Neural progenitor cell (in vitro differentiated cells): ENCODE results near the gene CDC5L. TPM values are rescaled to one million over a fixed set of nuclear protein-coding genes. Genes with fewer than 3 reads are reported as not detected.

Source experiments
- DNase-seq: peaks from one replicate; pipeline ENCODE4 v3.0.0-alpha.2; 2016; ENCODE audit warnings: low spot score
- H2AFZ ChIP-seq: fragments of 200-600 bp; sonication (generic); replicated peaks from 2 replicates; pipeline ENCODE4 v1.6.1; 2016; ENCODE audit warnings: antibody characterized with exemption
- H3F3A ChIP-seq: fragments of 200-600 bp; sonication (generic); 2 replicates; pipeline ENCODE4 v1.6.1; 2016; ENCODE audit warnings: antibody characterized with exemption, low read depth
- H3K27ac ChIP-seq: fragments of 200-600 bp; sonication (generic); 2 replicates; pipeline ENCODE4 v1.5.1; 2016; ENCODE audit warnings: mild to moderate bottlenecking
- H3K27me3 ChIP-seq: fragments of 200-600 bp; sonication (generic); 2 replicates; pipeline ENCODE4 v1.6.1; 2016; ENCODE audit warnings: mild to moderate bottlenecking, moderate library complexity
- H3K36me3 ChIP-seq: fragments of 200-600 bp; sonication (generic); 2 replicates; pipeline ENCODE4 v1.5.1; 2016
- H3K4me1 ChIP-seq: fragments of 200-600 bp; sonication (generic); 2 replicates; pipeline ENCODE4 v1.6.1; 2016; ENCODE audit warnings: mixed run types
- H3K4me2 ChIP-seq: fragments of 200-600 bp; sonication (generic); 2 replicates; pipeline ENCODE4 v1.6.1; 2016
- H3K4me3 ChIP-seq: fragments of 200-600 bp; sonication (generic); 2 replicates; pipeline ENCODE4 v1.5.1; 2016
- H3K79me2 ChIP-seq: fragments of 200-600 bp; sonication (generic); 2 replicates; pipeline ENCODE4 v1.6.1; 2016; ENCODE audit warnings: low read depth
- H3K9ac ChIP-seq: fragments of 200-600 bp; sonication (generic); 2 replicates; pipeline ENCODE4 v1.6.1; 2016
- H3K9me3 ChIP-seq: fragments of 200-600 bp; sonication (generic); 2 replicates; pipeline ENCODE4 v1.5.1; 2016; ENCODE audit warnings: low read depth
- H4K20me1 ChIP-seq: fragments of 200-600 bp; sonication (generic); 2 replicates; pipeline ENCODE4 v1.6.1; 2016; ENCODE audit warnings: low read depth
- H3K27ac Mint-ChIP-seq: 3 replicates; pipeline ENCODE4 v1.8.0; 2021; ENCODE audit warnings: mixed read lengths
- H3K27me3 Mint-ChIP-seq: 2 replicates; pipeline ENCODE4 v1.8.0; 2022; ENCODE audit warnings: low read depth, mild to moderate bottlenecking, inconsistent platforms, moderate library complexity, mixed read lengths; ENCODE audit not compliant: insufficient read depth
- H3K36me3 Mint-ChIP-seq: 3 replicates; pipeline ENCODE4 v1.8.0; 2021; ENCODE audit warnings: mixed read lengths
- H3K4me1 Mint-ChIP-seq: 3 replicates; pipeline ENCODE4 v1.8.0; 2021; ENCODE audit warnings: mixed read lengths
- H3K4me3 Mint-ChIP-seq: 3 replicates; pipeline ENCODE4 v1.8.0; 2021; ENCODE audit warnings: mild to moderate bottlenecking, moderate library complexity, mixed read lengths
- H3K9me3 Mint-ChIP-seq: 3 replicates; pipeline ENCODE4 v1.8.0; 2020; ENCODE audit warnings: mixed read lengths
- EZH2 ChIP-seq: fragments of 200-600 bp; sonication (generic); IDR thresholded peaks from 2 replicates; pipeline ENCODE4 v1.6.1; 2017; ENCODE audit warnings: antibody characterized with exemption, mild to moderate bottlenecking, moderate library complexity
- EZH2phosphoT487 ChIP-seq: fragments of 200-600 bp; sonication (generic); IDR thresholded peaks from 2 replicates; pipeline ENCODE4 v1.6.1; 2017; ENCODE audit warnings: antibody characterized with exemption
- total RNA-seq: library from RNA; depleted of rRNA; stranded (reverse); fragments of >200 nt; gene quantifications from 2 replicates; pipeline ENCODE4 v1.2.3, GENCODE V29; 2015; ENCODE audit warnings: low replicate concordance
- TF ChIP-seq, protein P1 (sequence below): fragments of 200-600 bp; sonication (generic); IDR thresholded peaks from 2 replicates; pipeline ENCODE4 v1.5.1; 2017; ENCODE audit warnings: antibody characterized with exemption, mild to moderate bottlenecking

The CDC5L gene
- total RNA-seq, 1 donor from 2014 or later = 53.6 TPM

DNA sequence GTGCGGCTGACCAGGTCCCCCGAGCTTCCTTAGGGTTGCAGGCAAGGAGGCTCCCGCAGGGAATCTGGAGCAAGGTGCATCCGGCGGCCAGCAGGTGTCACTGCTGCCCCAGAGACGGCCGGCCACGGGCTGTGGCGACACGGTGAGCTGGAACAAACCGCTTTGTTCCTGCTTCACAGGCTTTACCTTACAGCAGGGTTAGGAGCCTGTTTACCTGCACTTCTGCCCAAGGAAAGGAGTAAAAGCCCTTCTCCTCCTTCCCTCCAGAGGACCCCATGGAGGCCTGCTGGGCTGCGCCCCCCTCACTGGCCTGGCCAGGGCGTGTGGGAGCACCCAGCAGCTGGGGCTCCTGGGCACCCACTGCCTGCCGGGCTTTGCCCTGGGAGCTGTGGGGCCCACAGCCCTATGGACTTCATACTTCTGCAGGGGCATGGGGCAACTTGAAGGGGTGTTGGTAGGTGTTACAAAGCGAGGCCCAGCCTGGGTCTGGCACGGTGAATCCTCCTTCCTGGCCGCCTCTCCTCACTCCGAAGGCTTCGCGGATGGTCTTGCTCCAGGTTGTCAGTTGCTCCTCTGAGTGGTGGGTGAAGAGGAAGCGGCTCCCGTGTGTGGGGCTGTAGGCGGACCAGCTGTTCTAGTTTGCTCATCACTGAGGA is 88.4 kb downstream of the CDC5L start:
- Histone ChIP-seq H4K20me1 (no peaks in the 10 kb centered on the region), H3K27me3 (peaks cover 4% of the 10 kb centered on the region), H3K4me2 (peak overlapping the region; percentile 28), H3K27ac (no peak overlapping the region), H3K9ac (no peak overlapping the region), H3K9me3 (no peaks in the 10 kb centered on the region), H3F3A (peaks cover 8% of the 10 kb centered on the region), H2AFZ (peak overlapping the region; percentile 96), H3K4me1 (peaks cover 22% of the 10 kb centered on the region), H3K36me3 (no peaks in the 10 kb centered on the region), H3K4me3 (no peak overlapping the region), H3K79me2 (no peaks in the 10 kb centered on the region)
- DNase-seq = peak; percentile 91
- no peak overlapping the region for H3K27ac Mint-ChIP-seq
- peaks cover 4% of the 10 kb centered on the region for H3K27me3 Mint-ChIP-seq
- H3K9me3 Mint-ChIP-seq = no peaks in the 10 kb centered on the region
- H3K36me3 Mint-ChIP-seq = no peaks in the 10 kb centered on the region
- H3K4me3 Mint-ChIP-seq = no peak overlapping the region
- TF ChIP-seq EZH2 = no peak
- TF ChIP-seq, protein P1, sequence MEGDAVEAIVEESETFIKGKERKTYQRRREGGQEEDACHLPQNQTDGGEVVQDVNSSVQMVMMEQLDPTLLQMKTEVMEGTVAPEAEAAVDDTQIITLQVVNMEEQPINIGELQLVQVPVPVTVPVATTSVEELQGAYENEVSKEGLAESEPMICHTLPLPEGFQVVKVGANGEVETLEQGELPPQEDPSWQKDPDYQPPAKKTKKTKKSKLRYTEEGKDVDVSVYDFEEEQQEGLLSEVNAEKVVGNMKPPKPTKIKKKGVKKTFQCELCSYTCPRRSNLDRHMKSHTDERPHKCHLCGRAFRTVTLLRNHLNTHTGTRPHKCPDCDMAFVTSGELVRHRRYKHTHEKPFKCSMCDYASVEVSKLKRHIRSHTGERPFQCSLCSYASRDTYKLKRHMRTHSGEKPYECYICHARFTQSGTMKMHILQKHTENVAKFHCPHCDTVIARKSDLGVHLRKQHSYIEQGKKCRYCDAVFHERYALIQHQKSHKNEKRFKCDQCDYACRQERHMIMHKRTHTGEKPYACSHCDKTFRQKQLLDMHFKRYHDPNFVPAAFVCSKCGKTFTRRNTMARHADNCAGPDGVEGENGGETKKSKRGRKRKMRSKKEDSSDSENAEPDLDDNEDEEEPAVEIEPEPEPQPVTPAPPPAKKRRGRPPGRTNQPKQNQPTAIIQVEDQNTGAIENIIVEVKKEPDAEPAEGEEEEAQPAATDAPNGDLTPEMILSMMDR = peak; percentile 97
- peaks cover 23% of the 10 kb centered on the region for H3K4me1 Mint-ChIP-seq

DNA sequence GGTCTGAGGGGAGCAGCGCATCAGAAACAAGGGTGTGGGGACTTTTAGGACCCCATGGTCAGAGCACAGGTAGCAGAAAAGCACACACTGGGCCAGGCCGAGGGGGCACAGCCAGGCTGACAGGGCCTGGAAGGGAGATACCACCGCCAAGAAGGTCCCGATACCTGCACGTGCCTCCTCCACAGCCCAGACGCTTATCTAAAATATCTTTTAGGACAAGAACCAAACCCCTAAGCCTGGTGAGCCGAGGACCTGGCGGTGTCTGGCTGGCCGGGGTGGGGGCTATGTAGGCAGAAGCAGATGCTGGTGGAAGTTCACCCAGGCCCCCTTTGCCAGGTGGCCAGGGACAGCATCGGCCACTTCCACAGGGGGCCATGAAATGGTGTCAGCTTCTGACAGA is 89.3 kb downstream of the CDC5L start:
- Histone ChIP-seq H3K4me1 (peaks cover 22% of the 10 kb centered on the region), H3F3A (peaks cover 8% of the 10 kb centered on the region), H3K36me3 (no peaks in the 10 kb centered on the region), H3K27me3 (peaks cover 4% of the 10 kb centered on the region), H3K9me3 (no peaks in the 10 kb centered on the region), H3K4me3 (no peak overlapping the region), H4K20me1 (no peaks in the 10 kb centered on the region), H2AFZ (no peak overlapping the region), H3K27ac (no peak overlapping the region), H3K79me2 (no peaks in the 10 kb centered on the region), H3K4me2 (no peak overlapping the region), H3K9ac (no peak overlapping the region)
- TF ChIP-seq EZH2phosphoT487 (no peak), EZH2 (no peak)
- TF ChIP-seq, protein P1 = no peak
- Mint-ChIP-seq H3K36me3 (no peaks in the 10 kb centered on the region), H3K27ac (no peak overlapping the region), H3K9me3 (no peaks in the 10 kb centered on the region), H3K27me3 (peaks cover 4% of the 10 kb centered on the region), H3K4me1 (peaks cover 22% of the 10 kb centered on the region), H3K4me3 (no peak overlapping the region)
- DNase-seq = no peak

GRCh38 chr6:44477293-44477894 is 89.9 kb downstream of the CDC5L start:
- Histone ChIP-seq H4K20me1 (no peaks in the 10 kb centered on the region), H2AFZ (no peak overlapping the region), H3K36me3 (no peaks in the 10 kb centered on the region), H3K79me2 (no peaks in the 10 kb centered on the region), H3K27me3 (peaks cover 4% of the 10 kb centered on the region), H3K4me2 (no peak overlapping the region), H3F3A (peaks cover 7% of the 10 kb centered on the region), H3K4me1 (peaks cover 16% of the 10 kb centered on the region), H3K9me3 (no peaks in the 10 kb centered on the region), H3K9ac (no peak overlapping the region), H3K4me3 (no peak overlapping the region), H3K27ac (no peak overlapping the region)
- TF ChIP-seq EZH2 = no peak
- TF ChIP-seq, protein P1 = no peak
- H3K36me3 Mint-ChIP-seq = no peaks in the 10 kb centered on the region
- peaks cover 18% of the 10 kb centered on the region for H3K4me1 Mint-ChIP-seq
- no peaks in the 10 kb centered on the region for H3K9me3 Mint-ChIP-seq
- no peak for DNase-seq
- H3K27ac Mint-ChIP-seq = no peak overlapping the region
- no peak overlapping the region for H3K4me3 Mint-ChIP-seq
- H3K27me3 Mint-ChIP-seq = peaks cover 4% of the 10 kb centered on the region
